SJSA1 (cell line): Measurements from ENCODE around the gene MSI2. TPM values are rescaled to one million over a fixed set of nuclear protein-coding genes. Genes with fewer than 3 reads are reported as not detected.

ENCODE experiments used
- DNase-seq, 2 experiments: peaks; one replicate each; pipeline ENCODE4 v3.0.0-alpha.2; 2015 to 2020; ENCODE audit warnings: low spot score in 2 of 2, low read depth in 1 of 2
- H3K27ac ChIP-seq: fragments of 250-450 bp; sonication (Bioruptor Pico); 2 replicates; pipeline ENCODE4 v1.5.1; 2020; ENCODE audit warnings: mild to moderate bottlenecking, moderate library complexity
- H3K27me3 ChIP-seq: fragments of 250-450 bp; sonication (Bioruptor Pico); replicated peaks from 2 replicates; pipeline ENCODE4 v1.5.1; 2020; ENCODE audit warnings: mild to moderate bottlenecking, moderate library complexity
- H3K36me3 ChIP-seq: fragments of 250-450 bp; sonication (Bioruptor Pico); 2 replicates; pipeline ENCODE4 v1.5.1; 2020; ENCODE audit warnings: mild to moderate bottlenecking
- H3K4me1 ChIP-seq: fragments of 250-450 bp; sonication (Bioruptor Pico); replicated peaks from 2 replicates; pipeline ENCODE4 v1.6.1; 2021; ENCODE audit warnings: mild to moderate bottlenecking
- H3K4me3 ChIP-seq: fragments of 250-450 bp; sonication (Bioruptor Pico); 2 replicates; pipeline ENCODE4 v1.5.1; 2020; ENCODE audit warnings: mild to moderate bottlenecking
- H3K9me3 ChIP-seq: fragments of 250-450 bp; sonication (Bioruptor Pico); replicated peaks from 2 replicates; pipeline ENCODE4 v1.5.1; 2020; ENCODE audit warnings: mild to moderate bottlenecking
- total RNA-seq: library from RNA; depleted of rRNA; stranded (reverse); fragments of >200 nt; shearing (Covaris generic); gene quantifications from 2 replicates; pipeline ENCODE4 v1.2.3, GENCODE V29; 2014

The MSI2 gene
- total RNA-seq, 1 experiment from 2014 or later, result 39.8 TPM

DNA sequence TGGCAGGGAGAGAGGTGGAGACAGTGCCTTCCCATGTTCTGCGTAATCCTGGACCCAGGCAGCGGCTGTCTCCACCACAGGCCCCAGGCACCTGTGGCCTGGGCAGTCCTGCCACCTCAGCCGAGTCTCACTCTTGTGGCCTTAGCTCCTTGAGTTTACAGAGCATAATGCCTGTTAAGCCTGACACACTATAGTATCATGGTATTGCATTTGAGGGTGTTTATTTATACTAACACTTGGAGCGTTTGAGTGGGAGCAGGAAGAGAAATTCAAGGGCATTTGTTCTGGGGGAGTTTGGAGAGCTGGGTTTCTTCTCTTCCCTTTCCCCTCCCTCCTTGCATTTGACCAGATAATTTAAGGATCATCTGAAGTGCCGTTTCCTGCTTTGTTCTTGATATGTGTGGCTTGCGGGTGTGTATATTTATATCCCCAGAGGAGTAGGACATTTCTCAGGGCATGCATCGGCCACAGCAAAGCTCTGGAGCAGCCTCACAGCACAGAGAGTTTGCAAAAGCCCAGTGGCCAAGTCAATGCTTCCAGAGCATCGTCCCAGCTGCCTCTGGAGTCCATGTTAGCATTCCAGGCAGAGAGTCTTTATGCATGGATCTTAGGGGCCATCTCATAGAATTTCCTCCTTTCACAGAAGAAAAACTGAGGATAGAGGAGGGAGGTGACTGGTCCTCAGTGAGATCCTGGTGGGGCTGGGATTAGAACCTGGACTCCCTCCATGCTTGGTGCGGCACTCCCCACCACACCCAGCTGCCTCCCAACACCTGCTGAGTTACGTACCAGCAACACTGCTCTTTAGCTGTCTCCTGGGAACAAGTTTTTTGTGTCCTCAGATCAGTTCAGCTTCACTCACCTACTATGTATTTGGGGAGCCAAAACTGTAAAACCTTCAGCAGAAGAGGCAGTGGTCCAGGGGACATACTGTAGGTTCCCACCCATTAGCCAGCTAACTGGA is 266.0 kb downstream of the MSI2 start:
- Histone ChIP-seq H3K27me3 (no peaks in the 10 kb centered on the region), H3K27ac (no peak overlapping the region), H3K9me3 (no peaks in the 10 kb centered on the region), H3K4me1 (peaks cover 65% of the 10 kb centered on the region), H3K4me3 (no peak overlapping the region), H3K36me3 (no peaks in the 10 kb centered on the region)
- peak in 1 of 2 experiments; percentile 70 for DNase-seq

DNA sequence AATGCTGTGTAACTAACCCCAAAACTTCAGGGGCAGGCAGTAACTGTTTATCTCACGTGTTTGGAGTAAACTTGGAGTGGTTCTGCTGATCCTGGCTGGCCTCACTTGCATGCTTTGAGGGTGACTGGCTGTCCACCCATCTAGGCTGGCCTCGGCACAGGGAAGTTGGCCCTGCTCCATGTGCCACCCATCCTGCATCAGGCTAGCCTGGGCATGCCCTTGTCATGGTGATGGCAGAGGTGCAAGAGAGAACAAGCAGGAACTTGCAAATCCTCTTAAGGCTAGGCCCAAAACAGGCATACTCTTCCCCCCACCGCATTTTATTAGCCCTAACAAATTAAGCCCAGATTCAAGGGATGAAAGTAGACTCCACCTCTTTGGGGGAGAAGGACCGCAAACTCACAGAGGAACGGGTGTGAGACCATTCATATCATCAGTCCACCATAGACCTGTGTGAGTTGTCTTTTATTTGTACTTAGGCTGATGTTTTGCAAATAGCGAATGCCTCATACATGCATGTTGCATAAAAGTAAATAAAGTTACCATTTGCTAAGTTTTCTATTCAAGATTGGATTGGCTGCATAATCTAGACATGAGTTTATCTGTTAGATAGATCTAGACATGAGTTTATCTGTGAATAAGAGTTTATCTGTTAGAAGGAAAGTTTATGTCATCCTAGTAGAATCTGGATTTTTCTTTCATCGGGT is 267.8 kb downstream of the MSI2 start:
- Histone ChIP-seq H3K27ac (peak overlapping the region; percentile 59), H3K4me3 (no peak overlapping the region), H3K9me3 (no peaks in the 10 kb centered on the region), H3K4me1 (peaks cover 62% of the 10 kb centered on the region), H3K27me3 (no peaks in the 10 kb centered on the region), H3K36me3 (no peaks in the 10 kb centered on the region)
- peak; percentile 73 to 88 for DNase-seq

DNA sequence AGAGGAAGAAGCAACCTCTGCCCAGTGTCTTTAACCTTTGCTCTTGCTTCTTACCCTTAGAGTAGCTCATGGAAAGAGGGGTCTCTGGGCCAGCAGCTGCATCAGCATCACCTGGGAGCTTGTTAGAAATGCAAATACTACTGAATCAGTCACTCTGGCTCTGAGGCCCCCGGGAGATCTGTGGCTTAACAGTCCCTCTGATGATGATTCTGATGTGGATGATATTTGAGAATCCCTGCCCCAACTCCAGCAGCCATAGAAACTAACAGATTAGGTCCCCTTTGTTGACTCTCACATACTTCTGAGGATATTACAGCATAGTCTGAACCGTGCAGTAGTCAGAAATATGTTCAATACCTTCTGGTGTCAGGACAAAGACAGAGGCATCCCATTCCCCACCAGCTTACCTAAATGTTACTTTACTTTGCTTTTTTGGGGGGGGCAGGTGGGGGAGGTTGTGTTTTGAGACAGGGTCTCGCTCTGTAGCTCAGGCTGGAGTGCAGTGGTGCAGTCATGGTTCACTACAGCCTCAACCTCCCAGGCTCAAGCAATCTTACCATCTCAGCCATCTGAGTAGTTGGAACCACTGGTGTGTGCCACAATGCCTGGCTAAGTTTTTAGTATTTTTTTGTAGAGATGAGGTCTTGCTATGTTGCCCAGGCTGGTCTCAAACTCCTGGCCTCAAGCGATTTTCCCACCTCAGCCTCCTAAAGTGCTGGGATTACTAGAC is 268.7 kb downstream of the MSI2 start:
- Histone ChIP-seq H3K9me3 (no peaks in the 10 kb centered on the region), H3K36me3 (no peaks in the 10 kb centered on the region), H3K4me1 (peaks cover 62% of the 10 kb centered on the region), H3K27ac (no peak overlapping the region), H3K4me3 (no peak overlapping the region), H3K27me3 (no peaks in the 10 kb centered on the region)
- no peak for DNase-seq

DNA sequence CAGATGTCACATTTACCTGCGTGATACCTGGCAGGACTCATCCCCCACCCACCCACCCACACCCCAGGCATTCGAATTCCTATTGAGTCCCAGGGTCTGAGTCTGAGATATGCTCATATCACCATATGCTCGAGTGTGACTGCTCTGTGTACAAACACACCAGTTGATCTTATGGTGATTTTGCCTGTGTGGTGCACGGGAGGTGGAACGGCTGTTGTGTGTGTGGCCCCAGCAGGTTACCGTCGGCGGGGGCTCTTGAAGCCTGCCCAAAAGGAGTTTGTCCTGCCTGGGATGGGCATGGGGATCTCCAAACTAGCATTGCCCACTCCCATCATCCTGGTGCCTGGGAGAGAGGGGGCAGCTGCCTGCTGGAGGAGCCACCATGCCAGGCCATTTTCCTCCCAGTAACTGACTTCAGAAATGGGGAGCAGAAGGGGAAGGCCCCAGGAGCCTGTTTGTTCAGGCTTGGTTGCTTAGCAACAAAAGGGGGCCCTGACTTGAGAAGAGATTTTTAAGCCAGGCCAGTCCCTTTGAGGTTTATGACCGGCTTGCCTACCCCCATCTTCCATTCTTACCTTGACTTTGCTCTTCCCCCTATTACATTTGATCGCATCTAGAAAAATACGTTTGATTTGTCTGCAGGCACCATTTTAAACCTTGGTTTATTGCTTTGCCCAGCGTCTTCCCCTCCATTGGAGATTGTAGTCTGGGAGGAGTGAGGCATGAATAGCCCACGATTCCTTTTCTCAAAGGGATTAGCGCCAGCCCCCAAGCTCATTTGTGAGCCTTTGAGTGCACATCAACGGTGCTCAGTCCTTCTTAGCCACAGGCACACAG is 271.1 kb downstream of the MSI2 start:
- no peak overlapping the region for H3K4me3 ChIP-seq
- DNase-seq, result no peak
- no peaks in the 10 kb centered on the region for H3K27me3 ChIP-seq
- no peaks in the 10 kb centered on the region for H3K36me3 ChIP-seq
- H3K27ac ChIP-seq, result no peak overlapping the region
- H3K9me3 ChIP-seq, result no peaks in the 10 kb centered on the region
- peaks cover 63% of the 10 kb centered on the region for H3K4me1 ChIP-seq

DNA sequence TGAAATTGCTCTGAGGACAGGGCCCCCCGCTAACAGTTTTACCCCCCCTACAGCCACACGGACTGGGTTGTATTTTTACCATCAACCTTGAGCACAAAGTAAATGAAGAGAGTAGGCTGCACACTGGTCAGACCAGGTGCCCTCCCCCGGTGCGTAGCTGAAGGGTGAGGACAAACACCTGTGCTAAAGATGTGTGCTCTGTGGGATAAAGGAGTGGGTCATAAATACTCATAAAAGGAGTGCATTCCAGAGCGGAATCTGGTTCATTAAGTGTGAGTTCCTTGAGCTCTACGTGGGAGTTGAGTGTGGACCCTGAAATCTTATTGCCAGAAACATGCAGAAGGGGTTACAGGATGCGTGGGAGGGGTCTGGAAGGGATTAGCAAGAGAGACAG is 271.7 kb downstream of the MSI2 start:
- DNase-seq, result no peak
- no peak overlapping the region for H3K4me3 ChIP-seq
- no peaks in the 10 kb centered on the region for H3K27me3 ChIP-seq
- H3K27ac ChIP-seq, result no peak overlapping the region
- H3K4me1 ChIP-seq, result peaks cover 56% of the 10 kb centered on the region
- no peaks in the 10 kb centered on the region for H3K9me3 ChIP-seq
- no peaks in the 10 kb centered on the region for H3K36me3 ChIP-seq

DNA sequence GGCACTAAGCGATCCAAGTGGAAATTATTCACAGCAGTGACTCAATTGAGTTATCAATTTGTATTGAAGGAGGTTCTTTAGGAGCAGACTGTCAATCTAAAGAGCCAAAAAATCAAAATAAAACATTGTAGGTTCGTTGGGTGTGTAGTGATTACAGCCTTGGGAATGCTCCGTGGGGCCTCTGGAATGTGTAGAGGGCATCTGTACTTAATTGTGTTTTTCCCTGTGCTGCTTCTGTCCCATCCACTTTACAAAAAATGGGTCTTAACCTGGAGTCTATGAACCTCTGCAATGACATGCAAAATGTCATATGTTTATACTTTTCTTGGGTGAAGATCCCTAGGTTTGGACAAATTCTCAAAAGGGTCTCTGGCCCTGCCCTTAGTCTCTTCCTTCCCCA is 273.7 kb downstream of the MSI2 start:
- Histone ChIP-seq H3K36me3 (no peaks in the 10 kb centered on the region), H3K4me3 (no peak overlapping the region), H3K27me3 (no peaks in the 10 kb centered on the region), H3K9me3 (no peaks in the 10 kb centered on the region), H3K4me1 (peaks cover 37% of the 10 kb centered on the region), H3K27ac (peak overlapping the region; percentile 57)
- DNase-seq, result peak in 1 of 2 experiments; percentile 62

DNA sequence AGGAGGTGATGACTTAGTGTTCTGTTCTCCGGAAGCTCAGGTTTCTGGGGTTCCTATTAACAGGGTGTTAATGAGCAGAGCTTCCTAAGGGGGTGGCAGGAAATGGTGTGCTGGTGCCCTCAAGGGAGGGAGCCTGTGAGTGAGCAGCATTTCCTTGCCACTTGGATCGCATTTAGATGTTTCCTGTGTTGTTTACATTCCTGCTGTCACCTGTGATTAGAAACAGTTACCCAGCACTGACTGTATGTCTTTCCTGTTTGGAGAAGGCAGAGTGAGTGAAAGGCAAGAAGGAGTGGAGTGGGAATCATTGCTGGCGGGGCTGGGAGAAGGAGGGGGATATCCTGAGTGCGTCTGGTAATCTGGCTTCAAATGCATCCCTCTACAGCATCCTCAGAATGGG is 274.2 kb downstream of the MSI2 start:
- H3K27me3 ChIP-seq, result no peaks in the 10 kb centered on the region
- peak overlapping the region; percentile 57 for H3K27ac ChIP-seq
- peaks cover 36% of the 10 kb centered on the region for H3K4me1 ChIP-seq
- no peak overlapping the region for H3K4me3 ChIP-seq
- no peaks in the 10 kb centered on the region for H3K36me3 ChIP-seq
- DNase-seq, result peak in 1 of 2 experiments; percentile 35
- no peaks in the 10 kb centered on the region for H3K9me3 ChIP-seq

DNA sequence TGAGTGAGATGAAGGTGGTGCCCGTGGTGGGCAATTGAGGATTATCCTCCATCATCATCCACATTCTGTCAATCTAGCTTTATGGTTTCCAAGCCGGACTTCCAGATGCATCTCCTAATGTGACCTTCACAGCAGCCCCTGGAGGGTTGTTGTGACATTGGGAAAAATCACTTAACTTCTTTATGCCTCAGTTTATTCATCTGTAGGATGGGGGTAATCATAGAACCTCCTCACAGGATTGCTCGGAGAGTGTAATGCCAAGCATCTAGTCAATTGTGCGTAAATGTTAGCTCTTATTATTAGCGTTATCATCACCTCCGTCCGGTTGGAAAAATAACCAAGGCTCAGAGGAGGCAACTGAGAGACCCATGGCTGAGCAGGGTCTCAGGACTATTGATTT is 274.8 kb downstream of the MSI2 start:
- Histone ChIP-seq H3K27me3 (no peaks in the 10 kb centered on the region), H3K4me3 (no peak overlapping the region), H3K27ac (no peak overlapping the region), H3K36me3 (no peaks in the 10 kb centered on the region), H3K9me3 (no peaks in the 10 kb centered on the region), H3K4me1 (peaks cover 32% of the 10 kb centered on the region)
- DNase-seq, result no peak

DNA sequence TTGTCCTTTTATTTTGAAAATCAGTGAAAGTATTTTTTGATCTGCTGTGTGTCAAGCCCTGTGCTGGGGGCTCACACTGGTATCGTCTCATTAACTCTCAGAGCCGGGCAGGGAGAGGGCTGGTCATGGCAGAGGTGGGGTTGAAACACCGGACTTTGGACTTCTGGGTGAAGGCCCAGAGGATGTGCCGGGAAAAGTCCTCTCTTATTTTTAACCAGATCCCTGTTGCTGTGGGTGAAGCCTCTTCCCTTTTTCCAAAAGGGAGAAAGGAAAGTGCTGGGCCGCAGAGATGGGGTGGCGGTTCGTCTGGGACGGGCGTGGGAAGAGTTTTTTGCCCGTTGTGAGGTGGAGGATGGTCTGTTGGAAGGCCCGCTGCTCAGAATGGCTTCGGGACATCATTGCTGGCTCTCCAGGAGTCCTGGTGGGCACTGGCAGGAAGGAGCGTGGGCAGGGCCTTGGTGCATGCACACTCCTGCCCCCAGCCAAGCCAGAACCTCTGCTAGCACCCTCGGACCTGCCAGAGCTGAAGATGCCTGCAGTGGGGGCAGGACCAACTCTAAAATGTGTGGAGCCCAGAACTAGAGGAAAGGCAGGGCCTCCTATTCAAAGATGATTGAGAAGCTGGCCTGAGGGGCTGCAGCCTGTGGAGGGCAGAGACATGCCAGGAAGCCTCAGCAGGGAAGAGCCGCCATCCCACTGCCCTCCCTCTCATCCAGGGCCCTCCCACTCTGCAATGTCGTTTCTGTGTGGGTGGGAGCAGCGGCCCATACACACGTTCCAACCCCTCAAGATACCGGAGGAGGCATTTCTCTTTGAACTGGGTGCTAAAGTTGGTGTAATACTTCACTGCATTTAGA is 275.6 kb downstream of the MSI2 start:
- H3K27ac ChIP-seq, result no peak overlapping the region
- no peak for DNase-seq
- H3K36me3 ChIP-seq, result no peaks in the 10 kb centered on the region
- no peaks in the 10 kb centered on the region for H3K9me3 ChIP-seq
- peaks cover 24% of the 10 kb centered on the region for H3K4me1 ChIP-seq
- H3K4me3 ChIP-seq, result no peak overlapping the region
- H3K27me3 ChIP-seq, result no peaks in the 10 kb centered on the region

DNA sequence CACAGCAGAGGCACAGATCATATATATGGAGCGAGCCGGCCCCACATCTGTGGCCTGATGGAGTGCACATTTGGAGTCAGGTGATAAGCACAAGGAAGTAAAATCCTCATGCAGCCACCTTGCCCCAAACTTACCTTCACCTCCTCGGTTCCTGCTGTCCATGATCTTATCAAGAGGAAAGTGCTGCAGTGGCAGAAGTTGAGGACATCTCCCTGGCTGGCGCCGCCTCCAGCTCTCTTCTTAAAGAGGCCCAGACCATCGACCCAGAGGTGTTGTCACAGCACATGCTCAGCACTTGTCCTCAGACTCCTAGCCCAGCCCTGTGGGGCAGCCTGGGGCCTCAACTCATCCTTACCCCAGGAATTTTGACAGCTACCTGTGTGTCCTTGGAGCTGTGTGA is 276.2 kb downstream of the MSI2 start:
- H3K4me3 ChIP-seq, result no peak overlapping the region
- peaks cover 18% of the 10 kb centered on the region for H3K4me1 ChIP-seq
- H3K27me3 ChIP-seq, result no peaks in the 10 kb centered on the region
- H3K27ac ChIP-seq, result no peak overlapping the region
- no peaks in the 10 kb centered on the region for H3K9me3 ChIP-seq
- no peak for DNase-seq
- H3K36me3 ChIP-seq, result no peaks in the 10 kb centered on the region

DNA sequence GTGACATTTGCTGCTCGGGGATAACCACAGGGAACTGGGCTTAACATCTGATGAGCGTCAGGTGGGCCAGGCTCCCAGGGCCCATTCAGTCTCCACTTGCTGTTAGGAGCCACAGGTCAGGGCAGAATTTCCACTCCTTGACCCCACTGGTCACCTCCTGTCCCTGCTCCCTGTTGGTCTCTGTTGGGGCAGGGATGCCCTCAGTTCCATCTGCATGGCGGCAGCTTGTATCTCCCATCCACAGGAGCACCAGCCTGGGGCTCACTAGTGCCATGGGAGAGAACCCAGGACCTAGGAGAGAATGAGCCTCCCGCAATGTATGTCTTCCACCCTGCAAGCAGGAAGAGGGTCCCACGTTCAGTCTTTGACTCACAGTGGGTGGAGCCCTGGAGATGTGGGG is 276.6 kb downstream of the MSI2 start:
- Histone ChIP-seq H3K27me3 (no peaks in the 10 kb centered on the region), H3K4me3 (no peak overlapping the region), H3K36me3 (no peaks in the 10 kb centered on the region), H3K27ac (no peak overlapping the region), H3K4me1 (peaks cover 18% of the 10 kb centered on the region), H3K9me3 (no peaks in the 10 kb centered on the region)
- no peak for DNase-seq

DNA sequence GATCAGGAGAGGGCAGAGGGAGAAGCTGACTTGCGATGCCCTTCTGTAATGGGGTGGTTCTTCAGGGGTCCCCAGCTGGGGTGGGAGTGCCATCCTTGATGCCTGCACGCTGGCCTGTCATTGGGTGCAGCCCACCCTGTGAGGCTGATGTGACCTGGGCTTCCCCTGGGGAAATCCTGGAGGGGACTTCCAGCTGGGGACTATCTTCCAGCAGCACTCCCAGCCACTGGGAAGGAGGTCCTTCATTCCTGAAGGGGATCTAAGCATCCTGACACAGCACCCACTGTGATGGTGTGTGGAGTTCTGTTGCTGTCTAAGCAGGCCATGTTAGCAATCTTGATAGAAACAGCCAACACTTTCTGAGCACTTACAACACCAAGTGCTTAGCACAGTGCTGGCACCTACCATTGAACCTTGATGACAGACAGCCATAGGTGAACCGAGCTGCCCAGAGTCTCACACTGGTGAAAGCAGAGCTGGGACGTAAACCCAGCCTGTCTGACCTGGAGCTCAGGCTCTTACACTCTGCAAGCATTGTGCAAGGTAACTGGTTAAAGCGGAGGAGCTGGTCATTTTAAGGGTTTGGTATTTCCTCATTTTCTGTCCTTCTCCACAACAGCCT is 277.5 kb downstream of the MSI2 start:
- no peak overlapping the region for H3K27ac ChIP-seq
- H3K4me3 ChIP-seq, result no peak overlapping the region
- H3K9me3 ChIP-seq, result no peaks in the 10 kb centered on the region
- H3K27me3 ChIP-seq, result no peaks in the 10 kb centered on the region
- DNase-seq, result no peak
- no peaks in the 10 kb centered on the region for H3K36me3 ChIP-seq
- peaks cover 18% of the 10 kb centered on the region for H3K4me1 ChIP-seq
